ENCODE data around the gene RASGRP2.

- TF ChIP-seq CTCF (IDR thresholded peaks at IDR 0.05) (no peak), POLR2A (IDR thresholded peaks at IDR 0.05) (no peak)
Measured at GRCh38 chr11:64770120-64770519, 26.2 kb upstream of the RASGRP2 start.
